GM18498 (cell line): ENCODE measurements around the gene PADI6.
"Not testable (repeated sequence)": the region's sequence is repeated elsewhere in the genome, so short reads cannot be mapped to it uniquely, and the experiment has no call there.

Source experiments
- ATAC-seq: cut with Tn5 transposase; IDR thresholded peaks from one replicate; pipeline ENCODE4 v1.9.1; 2021; ENCODE audit warnings: mild to moderate bottlenecking, moderate library complexity; ENCODE audit not compliant: unreplicated experiment

PADI6 gene

GRCh38 chr1:17371896-17372295, at the start of gene PADI6:
PADI6 (plus strand) TSS chr1:17372196; CDS start chr1:17372246, 50 bp downstream.
- ATAC-seq = no peak

GRCh38 chr1:17328855-17329254, 43.1 kb upstream of the PADI6 start:
- no peak for ATAC-seq

- no peak for ATAC-seq
These were observed 42.4 kb upstream of the PADI6 start for GRCh38 chr1:17329610-17330009.

GRCh38 chr1:17330856-17331255, 41.1 kb upstream of the PADI6 start:
- no peak for ATAC-seq

- ATAC-seq = no peak
These were observed 38.9 kb upstream of the PADI6 start for GRCh38 chr1:17333081-17333480.

- ATAC-seq = no peak
These were observed 35.9 kb upstream of the PADI6 start for GRCh38 chr1:17335821-17336710.

- ATAC-seq = no peak
These were observed 33.1 kb upstream of the PADI6 start for GRCh38 chr1:17338706-17339493.

- ATAC-seq = no peak
These were observed 32.5 kb upstream of the PADI6 start for GRCh38 chr1:17339521-17339920.

- ATAC-seq = no peak
These were observed 31.6 kb upstream of the PADI6 start for GRCh38 chr1:17340358-17340757.

GRCh38 chr1:17342014-17342441, 30.0 kb upstream of the PADI6 start:
- no peak for ATAC-seq

GRCh38 chr1:17345506-17345905, 26.5 kb upstream of the PADI6 start:
- not testable (repeated sequence) for ATAC-seq

GRCh38 chr1:17346046-17346789, 25.8 kb upstream of the PADI6 start:
- no peak for ATAC-seq

- ATAC-seq = no peak
These were observed 24.0 kb upstream of the PADI6 start for GRCh38 chr1:17347769-17348592.

- no peak for ATAC-seq
These were observed 23.3 kb upstream of the PADI6 start for GRCh38 chr1:17348593-17349234.

GRCh38 chr1:17350083-17350482, 21.9 kb upstream of the PADI6 start:
- ATAC-seq = no peak

- no peak for ATAC-seq
These were observed 21.0 kb upstream of the PADI6 start for GRCh38 chr1:17350928-17351446.

- no peak for ATAC-seq
These were observed 20.2 kb upstream of the PADI6 start for GRCh38 chr1:17351598-17352324.

- ATAC-seq = no peak
These were observed 19.5 kb upstream of the PADI6 start for GRCh38 chr1:17352419-17352909.

GRCh38 chr1:17355898-17356297, 16.1 kb upstream of the PADI6 start:
- ATAC-seq = no peak
